Measurements from ENCODE around the gene UNC5CL. TPM values are rescaled to one million over a fixed set of nuclear protein-coding genes. Genes with fewer than 3 reads are reported as not detected.

The UNC5CL gene
- total RNA-seq, 1 donor from 2014 or later, result 2.2 TPM

GRCh38 chr6:41063884-41064285 is 24.9 kb upstream of the UNC5CL start:
- no peak for DNase-seq (ENCODE audit: low read depth)
- TF ChIP-seq CTCF (conservative IDR thresholded peaks at IDR 0.05; ENCODE audit: low read depth, low read length), result no peak
- H3K4me3 ChIP-seq (ENCODE audit: low read depth, low read length), result no peak overlapping the region

- DNase-seq (ENCODE audit: low read depth), result no peak
- H3K4me3 ChIP-seq (ENCODE audit: low read depth, low read length), result no peak overlapping the region
- no peak for TF ChIP-seq CTCF (conservative IDR thresholded peaks at IDR 0.05; ENCODE audit: low read depth, low read length)
Measured at GRCh38 chr6:41062056-41062455, 23.0 kb upstream of the UNC5CL start.

- no peak for TF ChIP-seq CTCF (conservative IDR thresholded peaks at IDR 0.05; ENCODE audit: low read depth, low read length)
- DNase-seq (ENCODE audit: low read depth), result no peak
- no peak overlapping the region for H3K4me3 ChIP-seq (ENCODE audit: low read depth, low read length)
Measured at GRCh38 chr6:41061196-41061726, 22.2 kb upstream of the UNC5CL start.

DNA sequence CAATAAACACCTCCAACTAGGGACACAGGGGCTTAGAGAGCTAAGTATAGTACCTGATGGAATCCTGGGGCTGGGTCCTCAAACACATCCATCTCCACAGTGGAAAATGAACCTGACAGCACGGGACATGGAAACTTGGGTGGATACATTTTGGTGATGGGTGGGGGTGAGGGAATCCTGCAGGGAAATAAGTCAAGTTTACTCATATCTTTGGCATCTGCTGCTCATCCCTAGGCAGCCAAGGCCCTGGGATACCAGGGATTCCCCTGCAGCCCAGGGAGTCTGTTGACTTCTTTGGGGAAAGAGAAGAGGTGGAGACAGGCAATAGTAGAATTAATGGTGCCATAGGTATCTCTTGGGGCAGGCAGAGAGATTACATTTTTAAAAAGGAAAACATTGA is 20.5 kb upstream of the UNC5CL start:
- DNase-seq (ENCODE audit: low read depth), result no peak
- no peak overlapping the region for H3K4me3 ChIP-seq (ENCODE audit: low read depth, low read length)
- no peak for TF ChIP-seq CTCF (conservative IDR thresholded peaks at IDR 0.05; ENCODE audit: low read depth, low read length)

GRCh38 chr6:41058783-41059181 is 19.8 kb upstream of the UNC5CL start:
- no peak for TF ChIP-seq CTCF (conservative IDR thresholded peaks at IDR 0.05; ENCODE audit: low read depth, low read length)
- no peak overlapping the region for H3K4me3 ChIP-seq (ENCODE audit: low read depth, low read length)
- no peak for DNase-seq (ENCODE audit: low read depth)

GRCh38 chr6:41056768-41057490 is 17.9 kb upstream of the UNC5CL start:
- no peak for TF ChIP-seq CTCF (conservative IDR thresholded peaks at IDR 0.05; ENCODE audit: low read depth, low read length)
- no peak overlapping the region for H3K4me3 ChIP-seq (ENCODE audit: low read depth, low read length)
- DNase-seq (ENCODE audit: low read depth), result no peak

GRCh38 chr6:41055149-41055548 is 16.1 kb upstream of the UNC5CL start:
- H3K4me3 ChIP-seq (ENCODE audit: low read depth, low read length), result no peak overlapping the region
- TF ChIP-seq CTCF (conservative IDR thresholded peaks at IDR 0.05; ENCODE audit: low read depth, low read length), result no peak
- DNase-seq (ENCODE audit: low read depth), result no peak

Measured in epithelial cell of proximal tubule (primary cell).